GM19328 (cell line): ENCODE data around the gene NFE2L3.
"Not testable (repeated sequence)": the region's sequence is repeated elsewhere in the genome, so short reads cannot be mapped to it uniquely, and the experiment has no call there.

ENCODE experiments used
- ATAC-seq: cut with Tn5 transposase; IDR thresholded peaks from one replicate; pipeline ENCODE4 v1.9.1; 2021; ENCODE audit warnings: mild to moderate bottlenecking, moderate library complexity; ENCODE audit not compliant: unreplicated experiment

NFE2L3 gene

DNA sequence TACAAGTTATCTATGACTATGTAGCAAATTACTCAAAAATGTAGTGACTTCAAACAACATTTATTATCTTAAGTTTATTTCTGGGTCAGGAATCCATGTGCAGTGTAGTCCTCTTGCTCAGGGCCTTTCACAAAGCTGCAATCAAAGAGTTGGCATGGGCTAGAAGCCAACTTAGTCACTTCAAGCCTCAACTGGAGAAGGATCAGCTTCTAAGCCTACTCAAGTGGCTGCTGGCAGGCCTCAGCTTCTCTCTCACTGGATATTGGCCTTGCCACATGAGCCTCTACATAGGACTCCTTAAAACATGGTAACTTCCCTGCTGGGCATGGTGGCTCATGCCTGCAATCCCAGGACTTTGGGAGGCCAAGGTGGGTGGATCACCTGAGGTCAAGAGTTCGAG lies 5.0 kb upstream of the NFE2L3 start:
- ATAC-seq: no peak

DNA sequence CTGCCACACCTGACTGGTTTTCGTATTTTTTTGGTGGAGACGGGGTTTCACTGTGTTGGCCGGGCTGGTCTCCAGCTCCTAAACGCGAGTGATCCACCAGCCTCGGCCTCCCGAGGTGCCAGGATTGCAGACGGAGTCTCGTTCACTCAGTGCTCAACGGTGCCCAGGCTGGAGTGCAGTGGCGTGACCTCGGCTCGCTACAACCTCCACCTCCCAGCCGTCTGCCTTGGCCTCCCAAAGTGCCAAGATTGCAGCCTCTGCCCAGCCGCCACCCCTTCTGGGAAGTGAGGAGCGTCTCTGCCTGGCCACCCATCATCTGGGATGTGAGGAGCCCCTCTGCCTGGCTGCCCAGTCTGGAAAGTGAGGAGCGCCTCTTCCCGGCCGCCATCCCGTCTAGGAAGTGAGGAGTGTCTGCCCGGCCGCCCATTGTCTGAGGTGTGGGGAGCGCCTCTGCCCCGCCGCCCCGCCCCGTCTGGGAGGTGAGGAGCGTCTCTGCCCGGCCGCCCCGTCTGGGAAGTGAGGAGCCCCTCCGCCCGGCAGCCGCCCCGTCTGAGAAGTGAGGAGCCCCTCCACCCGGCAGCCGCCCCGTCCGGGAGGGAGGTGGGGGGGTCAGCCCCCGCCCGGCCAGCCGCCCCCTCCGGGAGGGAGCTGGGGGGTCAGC lies 4.2 kb upstream of the NFE2L3 start:
- not testable (repeated sequence) for ATAC-seq

DNA sequence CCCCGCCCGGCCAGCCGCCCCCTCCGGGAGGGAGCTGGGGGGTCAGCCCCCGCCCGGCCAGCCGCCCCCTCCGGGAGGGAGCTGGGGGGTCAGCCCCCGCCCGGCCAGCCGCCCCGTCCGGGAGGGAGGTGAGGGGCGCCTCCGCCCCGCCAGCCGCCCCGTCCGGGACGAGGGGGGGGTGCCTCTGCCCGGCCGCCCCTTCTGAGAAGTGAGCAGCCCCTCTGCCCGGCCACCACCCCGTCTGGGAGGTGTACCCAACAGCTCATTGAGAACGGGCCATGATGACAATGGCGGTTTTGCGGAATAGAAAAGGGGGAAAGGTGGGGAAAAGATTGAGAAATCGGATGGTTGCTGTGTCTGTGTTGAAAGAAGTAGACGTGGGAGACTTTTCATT lies 3.7 kb upstream of the NFE2L3 start:
- not testable (repeated sequence) for ATAC-seq

DNA sequence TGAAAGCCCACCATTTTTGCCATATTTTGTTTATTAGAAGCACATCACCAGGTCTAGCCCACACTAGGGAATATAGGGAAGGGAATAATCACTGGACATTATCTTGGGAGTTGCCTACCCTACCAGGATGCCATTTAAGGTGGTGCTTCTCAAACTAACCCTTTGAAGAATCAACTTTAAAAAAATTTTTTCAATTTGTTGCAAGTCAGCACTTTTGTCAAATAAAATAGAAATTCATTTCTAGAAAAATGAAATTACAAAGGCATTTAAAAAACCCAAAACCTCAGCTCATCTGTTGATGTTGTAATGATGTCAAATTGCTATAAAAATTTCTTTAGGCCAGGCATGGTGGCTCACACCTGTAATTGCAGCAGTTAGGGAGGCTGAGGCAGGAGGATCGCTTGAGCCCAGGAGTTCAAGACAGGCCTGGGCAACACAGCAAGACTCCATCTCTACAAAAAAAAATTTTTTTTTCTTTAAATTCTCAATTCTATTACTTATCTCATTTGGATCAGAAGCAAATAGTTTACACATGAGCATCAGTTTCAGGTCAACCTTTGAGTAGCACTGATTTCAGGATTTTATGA lies 2.5 kb upstream of the NFE2L3 start:
- ATAC-seq: no peak

DNA sequence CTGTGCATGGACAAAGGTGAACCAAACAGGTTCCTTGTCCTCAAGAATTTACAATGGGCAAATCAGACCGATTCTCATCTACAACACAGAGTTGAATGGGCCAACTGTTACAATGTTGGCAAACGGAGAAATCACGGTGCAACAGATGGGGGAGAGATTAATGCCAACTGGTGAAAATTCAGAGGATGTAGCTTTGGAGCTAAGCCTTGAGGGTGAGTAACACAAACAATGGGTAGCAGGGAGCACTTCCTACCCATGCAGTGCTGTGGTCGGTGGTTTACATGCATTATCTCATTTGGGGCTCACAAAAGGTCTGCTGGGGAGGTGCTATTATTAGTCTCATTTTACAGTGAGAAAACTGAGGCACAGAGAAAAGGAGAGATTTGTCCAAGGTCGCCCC lies 902 bp upstream of the NFE2L3 start:
- no peak for ATAC-seq

DNA sequence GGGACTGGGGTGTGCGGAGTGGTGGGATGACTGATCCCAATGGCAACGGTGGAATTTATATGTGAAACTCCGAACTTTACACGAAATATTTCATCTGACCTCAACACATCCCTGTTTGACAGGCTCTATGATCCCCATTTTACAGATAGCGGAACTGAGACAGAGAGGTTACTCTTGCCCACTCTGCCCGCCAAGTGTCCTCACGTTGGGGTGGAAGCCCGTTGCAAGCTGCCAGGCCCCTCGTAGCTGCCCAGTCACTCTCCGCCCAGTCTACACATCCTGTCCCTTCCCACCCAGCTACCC lies 397 bp upstream of the NFE2L3 start:
- no peak for ATAC-seq

DNA sequence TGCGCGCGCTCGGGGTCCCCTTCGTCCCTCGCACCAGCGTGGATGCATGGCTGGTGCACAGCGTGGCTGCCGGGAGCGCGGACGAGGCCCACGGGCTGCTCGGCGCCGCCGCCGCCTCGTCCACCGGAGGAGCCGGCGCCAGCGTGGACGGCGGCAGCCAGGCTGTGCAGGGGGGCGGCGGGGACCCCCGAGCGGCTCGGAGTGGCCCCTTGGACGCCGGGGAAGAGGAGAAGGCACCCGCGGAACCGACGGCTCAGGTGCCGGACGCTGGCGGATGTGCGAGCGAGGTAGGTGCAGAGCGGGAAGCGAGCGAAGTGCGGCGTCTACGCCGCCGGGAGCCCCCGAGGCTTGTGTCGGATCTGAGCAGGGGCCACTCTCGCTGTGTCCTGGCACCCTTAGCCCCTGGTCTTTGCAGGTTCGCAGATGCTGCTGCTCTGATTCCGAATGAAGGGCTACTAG lies 813 bp downstream of the NFE2L3 start:
- peak; percentile 7 for ATAC-seq

DNA sequence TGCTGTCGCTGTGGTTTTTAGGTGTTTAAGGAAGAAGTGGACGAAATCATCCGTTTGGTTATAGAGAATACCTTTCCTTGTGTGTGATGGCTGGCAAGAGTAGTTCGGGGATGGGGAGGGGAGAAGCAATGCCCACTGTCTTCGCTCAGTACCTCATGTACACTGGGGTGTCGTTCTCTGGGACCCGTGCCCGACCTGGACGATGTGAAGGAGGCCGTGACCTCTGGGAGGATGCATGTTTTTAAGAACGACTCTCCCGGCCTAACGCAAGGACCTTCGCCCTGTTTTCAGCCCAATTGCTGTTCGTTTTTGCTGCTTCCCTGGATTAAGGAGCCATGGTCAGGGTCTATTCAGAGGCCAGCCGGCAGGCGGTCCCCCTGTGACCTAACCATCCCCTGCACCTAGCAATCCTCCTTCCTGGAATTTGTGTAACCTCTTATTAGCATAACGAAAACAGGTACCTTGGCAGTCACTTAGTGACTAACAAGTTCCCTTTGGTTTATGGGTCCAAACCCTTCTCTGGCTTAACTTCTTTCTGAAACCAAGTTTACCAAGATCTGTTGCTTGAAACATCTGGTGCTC lies 1.3 kb downstream of the NFE2L3 start:
- ATAC-seq: no peak

DNA sequence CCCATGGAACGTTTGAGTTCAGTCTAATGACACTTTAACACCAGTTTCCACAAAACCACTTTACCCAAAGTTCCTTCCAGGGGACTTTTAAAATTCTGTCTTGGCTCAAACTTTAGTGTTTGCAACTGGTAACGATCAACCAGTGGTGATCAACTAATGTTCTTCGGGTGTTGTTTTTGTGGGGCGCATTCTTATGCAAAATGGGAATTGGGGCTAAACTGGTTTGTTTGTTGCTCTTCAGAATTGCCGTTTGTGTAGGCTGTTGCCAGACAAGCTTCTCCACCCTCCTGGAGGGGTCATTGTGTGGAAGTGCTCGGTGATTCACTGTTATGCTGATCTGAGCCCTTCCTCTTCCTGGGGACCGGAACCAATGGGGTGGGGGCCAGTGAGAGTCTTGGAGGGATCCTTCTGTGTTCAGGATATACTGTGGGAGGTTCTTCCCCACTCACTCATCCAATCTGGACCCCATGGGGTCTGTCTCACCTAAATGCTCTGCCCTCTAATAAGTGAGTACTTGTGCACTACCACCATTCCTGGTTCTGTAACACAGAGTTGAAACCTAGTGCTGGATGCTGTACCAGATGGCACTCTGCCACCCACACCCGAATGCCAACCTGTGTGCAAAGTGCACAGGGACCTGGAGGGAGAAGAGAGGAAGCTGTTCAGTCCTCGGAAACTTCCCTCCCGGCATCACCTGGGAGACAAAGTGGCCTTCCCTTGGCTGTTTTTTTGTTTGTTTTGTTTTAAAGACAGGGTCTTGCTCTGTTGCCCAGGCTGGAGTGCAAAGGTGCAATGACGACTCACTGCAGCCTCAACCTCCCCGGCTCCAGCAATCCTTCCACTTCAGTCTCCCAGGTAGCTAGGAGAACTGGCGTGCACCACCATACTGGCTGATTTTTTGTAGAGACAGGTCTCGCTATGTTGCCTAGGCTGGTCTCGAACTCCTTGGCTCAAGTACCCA lies 2.1 kb downstream of the NFE2L3 start:
- ATAC-seq: no peak

DNA sequence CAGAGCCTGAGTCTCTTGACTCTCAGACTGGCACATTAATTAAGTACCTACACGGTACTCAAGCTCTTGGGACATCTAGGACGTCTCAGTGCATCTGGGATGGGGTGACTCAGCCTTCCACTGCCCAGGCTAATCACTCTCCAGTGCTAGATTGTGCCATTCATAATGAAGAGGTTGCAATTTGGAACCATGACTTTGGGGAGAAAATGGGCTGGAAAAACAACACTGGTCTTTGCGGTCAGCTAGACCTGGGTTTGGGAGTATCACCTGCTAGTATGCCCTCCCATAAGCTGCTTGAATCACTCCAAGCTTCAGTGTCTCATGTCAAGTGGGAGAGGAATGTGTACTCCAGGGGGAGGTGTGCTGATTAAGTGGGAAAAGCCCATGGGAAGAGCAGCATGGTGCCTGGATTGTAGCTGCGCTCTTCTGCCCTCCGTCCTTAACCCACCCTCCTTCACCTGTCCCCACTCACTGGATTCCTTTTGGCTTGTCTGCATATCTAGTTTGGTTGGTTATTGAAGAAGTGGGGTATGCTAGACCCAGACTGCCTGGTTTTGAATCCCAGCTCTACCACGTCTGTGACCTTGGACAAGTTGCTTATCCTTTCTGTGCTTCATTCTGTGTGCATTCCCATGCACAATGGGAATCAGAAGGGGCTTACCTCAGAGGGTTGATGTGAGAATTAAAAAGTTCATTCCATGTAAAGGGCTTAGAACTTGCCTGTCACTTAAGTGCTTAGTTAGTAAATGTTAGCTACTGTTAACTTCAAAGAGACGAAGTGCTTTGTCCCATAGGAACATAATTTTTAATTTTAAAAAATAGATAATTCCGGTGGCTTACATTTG lies 3.8 kb downstream of the NFE2L3 start:
- no peak for ATAC-seq

DNA sequence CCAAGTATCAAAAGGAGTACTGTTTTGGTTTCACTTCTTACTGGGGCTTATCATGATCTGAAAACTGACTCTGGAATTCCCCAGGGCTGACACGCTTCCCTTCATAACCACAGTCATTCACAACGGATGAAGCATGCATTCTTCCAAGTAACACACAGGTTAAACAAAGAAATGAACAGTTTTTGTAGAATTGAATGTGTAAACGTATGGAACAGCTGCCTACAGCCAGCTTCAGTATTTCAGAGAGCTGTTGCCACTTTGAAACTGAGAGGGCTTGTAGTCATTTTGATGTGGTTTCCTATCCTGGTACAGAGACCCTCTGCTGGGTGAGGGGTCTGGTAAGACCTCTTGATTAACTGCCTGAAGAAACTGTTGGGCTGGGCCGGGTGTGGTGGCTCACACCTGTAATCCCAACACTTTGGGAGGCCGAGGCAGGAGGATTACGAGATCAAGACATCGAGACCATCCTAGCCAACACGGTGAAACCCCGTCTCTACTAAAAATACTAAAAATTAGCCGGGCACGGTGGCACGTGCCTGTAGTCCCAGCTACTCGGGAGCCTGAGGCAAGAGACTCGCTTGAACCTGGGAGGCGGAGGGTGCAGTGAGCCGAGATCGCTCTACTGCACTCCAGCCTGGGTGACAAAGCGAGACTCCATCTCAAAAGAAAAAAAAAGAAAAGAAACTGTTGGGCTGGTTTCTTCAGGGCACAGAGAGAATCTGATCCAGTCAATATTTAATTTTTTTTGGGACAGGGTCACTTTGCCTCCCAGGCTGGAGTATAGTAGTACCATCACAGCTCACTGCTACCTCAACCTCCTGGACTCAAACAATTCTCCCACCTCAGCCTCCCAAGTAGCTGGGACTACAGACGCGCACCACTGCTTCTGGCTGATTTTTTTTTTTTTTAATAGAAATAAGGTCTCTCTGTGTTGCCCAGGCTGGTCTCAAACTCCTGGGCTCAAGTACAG lies 4.7 kb downstream of the NFE2L3 start:
- ATAC-seq: no peak

DNA sequence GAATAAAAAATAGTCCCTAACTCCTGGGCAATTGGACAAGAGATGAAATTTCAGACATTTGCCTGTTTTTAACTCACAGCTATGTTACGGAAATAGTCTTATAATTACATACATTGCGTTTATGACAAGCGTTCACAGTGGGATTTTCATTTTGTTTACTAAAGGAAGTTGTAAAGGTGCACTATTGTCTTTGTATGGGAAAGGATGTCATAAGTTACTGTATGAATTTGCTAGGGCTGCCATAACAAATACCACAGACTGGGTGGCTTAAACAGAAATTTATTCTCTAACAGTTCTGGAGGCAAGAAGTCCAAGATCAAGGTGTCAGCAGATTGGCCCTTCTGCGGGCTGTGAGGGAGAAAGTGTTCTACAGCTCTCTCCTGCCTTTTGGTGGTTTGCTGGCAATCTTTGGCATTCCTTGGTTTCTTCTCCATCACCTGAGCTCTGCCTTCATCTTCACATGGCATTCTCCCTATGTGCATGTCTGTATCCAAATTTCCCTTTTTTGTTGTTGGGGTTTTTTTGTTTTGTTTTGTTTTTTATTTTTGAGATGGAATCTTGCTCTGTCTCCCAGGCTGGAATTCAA lies 5.6 kb downstream of the NFE2L3 start:
- ATAC-seq: no peak

DNA sequence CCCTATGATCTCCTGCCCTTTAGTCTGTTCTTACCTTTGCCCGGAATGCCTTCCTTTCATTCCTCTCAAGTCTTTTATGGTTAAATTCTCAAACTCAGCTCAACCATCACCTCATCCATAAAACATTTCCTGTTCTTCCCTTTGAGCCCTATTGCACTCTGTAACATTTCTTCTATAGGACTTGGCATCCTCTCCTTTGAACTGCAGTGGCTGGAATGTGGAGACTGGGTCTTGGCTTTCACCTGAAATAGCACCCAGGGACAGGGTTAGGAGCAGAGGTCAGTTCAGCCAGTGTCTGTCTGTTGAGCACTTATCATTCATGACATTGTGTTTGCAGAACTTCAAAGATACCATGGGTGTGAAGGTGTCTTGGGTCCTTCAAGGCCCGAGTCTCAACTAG lies 7.2 kb downstream of the NFE2L3 start:
- ATAC-seq: no peak

DNA sequence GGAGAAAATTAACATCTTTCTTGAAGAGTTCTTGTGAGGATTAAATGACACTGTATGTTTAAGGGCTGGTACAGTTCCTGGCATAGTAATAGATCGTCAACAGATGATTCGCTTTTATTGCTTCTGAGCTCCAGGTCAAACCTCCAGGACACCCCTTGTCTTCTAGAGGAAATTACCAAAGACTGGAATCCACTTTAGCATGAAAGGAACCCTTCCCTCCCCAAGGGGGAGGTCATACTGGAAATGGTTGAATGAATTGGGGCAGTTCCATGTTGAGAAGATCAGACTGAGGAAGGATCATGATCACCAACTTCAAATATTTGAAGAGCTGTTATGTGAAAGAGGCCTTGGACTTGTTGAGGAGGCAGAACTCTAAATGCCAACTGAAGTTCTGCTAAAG lies 8.9 kb downstream of the NFE2L3 start:
- no peak for ATAC-seq

DNA sequence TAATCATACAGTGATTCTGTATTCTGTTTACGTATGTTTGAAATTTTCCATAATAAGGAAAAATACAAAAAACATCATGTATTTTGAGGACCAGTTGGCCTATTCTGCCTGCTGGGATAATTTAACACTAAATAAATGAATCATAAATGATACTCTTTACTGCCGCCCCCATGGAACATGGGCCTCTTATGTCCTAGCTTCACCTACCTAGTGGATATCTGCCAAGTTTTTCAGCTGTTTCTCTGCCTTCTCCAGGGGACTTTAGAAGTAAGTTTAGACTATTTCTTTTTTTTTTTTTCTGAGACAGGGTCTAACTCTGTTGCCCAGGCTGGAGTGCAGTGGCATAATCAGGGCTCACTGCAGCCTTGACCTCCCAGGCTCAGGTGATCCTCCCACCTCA lies 10.4 kb downstream of the NFE2L3 start:
- ATAC-seq: no peak

DNA sequence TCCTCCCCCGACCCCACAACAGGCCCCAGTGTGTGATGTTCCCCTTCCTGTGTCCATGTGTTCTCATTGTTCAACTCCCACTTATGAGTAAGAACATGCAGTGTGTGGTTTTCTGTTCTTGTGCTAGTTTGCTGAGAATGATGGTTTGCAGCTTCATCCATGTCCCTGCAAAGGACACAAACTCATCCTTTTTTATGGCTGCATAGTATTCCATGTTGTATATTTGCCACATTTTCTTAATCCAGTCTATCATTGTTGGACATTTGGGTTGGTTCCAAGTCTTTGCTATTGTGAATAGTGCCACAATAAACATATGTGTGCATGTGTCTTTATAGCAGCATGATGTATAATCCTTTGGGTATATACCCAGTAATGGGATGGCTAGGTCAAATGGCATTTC lies 11.8 kb downstream of the NFE2L3 start:
- ATAC-seq: not testable (repeated sequence)

DNA sequence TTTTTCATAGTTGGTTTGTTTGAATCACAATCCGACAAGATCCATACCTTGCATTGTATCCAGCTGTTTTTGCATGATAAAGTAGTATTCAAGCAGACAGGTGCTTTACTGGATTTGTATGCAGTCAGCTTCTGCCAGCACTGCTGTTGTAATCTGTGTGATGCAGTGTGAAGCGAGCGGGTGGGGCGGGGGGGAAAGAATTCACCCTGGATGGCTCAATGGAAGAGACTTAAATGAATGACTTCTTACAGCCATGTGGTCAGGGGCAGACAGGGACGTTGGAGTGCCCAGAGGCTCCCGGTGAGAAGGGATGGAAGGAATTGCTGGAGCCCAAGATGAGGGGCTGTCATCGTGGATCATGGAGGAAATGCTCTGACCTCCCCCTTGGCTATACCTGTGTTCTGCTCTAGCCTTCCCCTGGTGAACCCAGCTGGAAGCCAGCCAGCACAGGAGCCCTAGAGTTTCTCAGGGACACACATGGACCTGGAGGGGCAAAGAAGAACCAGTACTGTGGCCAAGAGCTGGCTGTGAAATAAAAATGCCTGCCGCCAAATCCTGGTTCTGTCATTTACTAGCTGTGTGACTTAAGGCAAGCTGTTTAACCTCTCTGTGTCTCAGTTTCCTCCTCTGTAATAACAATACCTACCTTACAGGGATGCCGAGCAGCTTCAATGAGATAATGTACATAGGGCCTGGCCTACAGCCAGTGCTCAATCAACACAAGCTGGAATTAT lies 14.1 kb downstream of the NFE2L3 start:
- ATAC-seq: no peak

DNA sequence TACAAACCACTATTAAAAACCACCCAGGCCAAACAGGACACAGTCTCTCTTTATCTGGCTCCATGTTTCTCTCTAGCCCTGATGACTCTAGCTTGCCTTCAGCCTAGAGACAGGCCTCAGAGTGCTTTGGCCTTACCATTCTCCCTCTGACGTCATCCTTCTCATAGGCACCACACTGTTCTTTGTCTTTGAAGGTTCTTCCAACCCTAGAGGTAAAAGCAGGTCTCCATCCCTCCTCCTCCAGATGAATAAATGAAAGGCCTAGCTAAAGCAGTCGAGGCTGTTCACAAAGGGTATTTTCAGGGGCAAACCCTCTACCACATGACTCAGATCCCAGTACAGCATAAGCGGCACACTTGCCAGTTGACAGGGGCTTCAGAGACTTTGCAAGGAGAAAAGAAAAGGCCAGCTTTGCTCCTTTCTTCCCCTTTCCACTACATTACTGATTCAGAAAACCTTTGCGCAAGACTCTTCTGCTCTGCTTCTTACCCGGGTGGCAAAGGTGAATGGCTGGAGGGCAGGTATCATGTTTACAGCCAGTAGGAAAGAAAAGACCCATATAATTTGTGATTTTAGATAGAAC lies 14.8 kb downstream of the NFE2L3 start:
- ATAC-seq: no peak
